GM12878 (cell line): Measurements from ENCODE around the gene TREML2. TPM values are rescaled to one million over a fixed set of nuclear protein-coding genes. Genes with fewer than 3 reads are reported as not detected.

Experiments
- BCL11A ChIP-seq: IDR thresholded peaks from 2 replicates; pipeline ENCODE4 v1.6.1; 2011; ENCODE audit warnings: low read depth, low read length
- BHLHE40 ChIP-seq, 2 experiments: fragments of 450-650 bp in 1 of 2; IDR thresholded peaks; 2 replicates each; pipeline ENCODE4 v1.6.1; 2011 to 2017; ENCODE audit warnings: low read depth in 2 of 2, borderline replicate concordance in 1 of 2, improper control_type of control experiment in 1 of 2, low read length in 1 of 2, mild to moderate bottlenecking in 1 of 2
- EED ChIP-seq: sonication (generic); IDR thresholded peaks from 2 replicates; pipeline ENCODE4 v1.6.1; 2016; ENCODE audit warnings: antibody characterized with exemption, low read depth
- GATAD2B ChIP-seq: fragments of 450-650 bp; conservative IDR thresholded peaks from 2 replicates; pipeline ENCODE4 v1.6.1; 2017; ENCODE audit warnings: low read depth, mild to moderate bottlenecking, moderate library complexity
- HCFC1 ChIP-seq: fragments of 150-350 bp; IDR thresholded peaks from 2 replicates; pipeline ENCODE4 v1.6.1; 2014; ENCODE audit warnings: low read length
- HDAC2 ChIP-seq: fragments of 200-600 bp; sonication (generic); IDR thresholded peaks from 2 replicates; pipeline ENCODE4 v1.6.1; 2017
- HDGF ChIP-seq: fragments of 450-650 bp; IDR thresholded peaks from 2 replicates; pipeline ENCODE4 v1.6.1; 2016; ENCODE audit warnings: antibody characterized with exemption
- IKZF1 ChIP-seq: fragments of 450-650 bp; conservative IDR thresholded peaks from 2 replicates; pipeline ENCODE4 v1.6.1; 2017; ENCODE audit warnings: antibody characterized with exemption, mild to moderate bottlenecking
- IKZF2 ChIP-seq, 2 experiments: fragments of 450-650 bp; IDR thresholded peaks; 2 replicates each; pipeline ENCODE4 v1.6.1; 2017; ENCODE audit warnings: mild to moderate bottlenecking in 2 of 2, moderate library complexity in 2 of 2
- IRF3 ChIP-seq: fragments of 450-650 bp; IDR thresholded peaks from 2 replicates; pipeline ENCODE4 v1.6.1; 2014; ENCODE audit warnings: mild to moderate bottlenecking
- MLLT1 ChIP-seq: fragments of 450-650 bp; IDR thresholded peaks from 2 replicates; pipeline ENCODE4 v1.6.1; 2016; ENCODE audit warnings: mild to moderate bottlenecking
- MTA2 ChIP-seq: fragments of 450-650 bp; IDR thresholded peaks from 2 replicates; pipeline ENCODE4 v1.6.1; 2016; ENCODE audit warnings: low read depth, mild to moderate bottlenecking, moderate library complexity
- NFXL1 ChIP-seq: fragments of 450-650 bp; IDR thresholded peaks from 2 replicates; pipeline ENCODE4 v1.6.1; 2017; ENCODE audit warnings: antibody characterized with exemption, mild to moderate bottlenecking, borderline replicate concordance
- RELB ChIP-seq: fragments of 450-650 bp; IDR thresholded peaks from 2 replicates; pipeline ENCODE4 v1.6.1; 2017; ENCODE audit warnings: low read depth, mild to moderate bottlenecking, moderate library complexity
- SRF ChIP-seq, 2 experiments: IDR thresholded peaks; 2 replicates each; pipeline ENCODE4 v1.6.1; 2011; ENCODE audit warnings: low read depth in 2 of 2, low read length in 2 of 2, mild to moderate bottlenecking in 1 of 2, moderate library complexity in 1 of 2
- TCF3 ChIP-seq: IDR thresholded peaks from 2 replicates; pipeline ENCODE4 v1.6.1; 2012; ENCODE audit warnings: low read depth, mild to moderate bottlenecking, low read length, borderline replicate concordance; ENCODE audit not compliant: insufficient read depth
- polyA plus RNA-seq, 11 experiments: library from polyadenylated mRNA; depleted of rRNA in 4 of 11; unstranded in 6 of 11; stranded (reverse) in 5 of 11; fragments of >200 nt; fragmentation: Nextera tagmentation in 4 of 11; fragmentation: Illumina TruSeq in 1 of 11; extraction: Ambion mirVana in 4 of 11; extraction: Trizol in 1 of 11; gene quantifications; 1 replicate in 1 of 11; 2 replicates in 10 of 11; pipeline versions ENCODE4 v1.2.1 to v1.2.3, GENCODE V29; 2011 to 2016; ENCODE audit warnings: inconsistent platforms in 2 of 11, missing spikeins in 2 of 11, low read depth in 1 of 11
- total RNA-seq, 4 experiments: library from RNA; depleted of rRNA in 3 of 4; stranded (reverse); fragments of >200 nt in 3 of 4; fragmentation: Illumina TruSeq in 1 of 4; extraction: Trizol in 1 of 4; gene quantifications; 2 replicates each; pipeline versions ENCODE4 v1.2.1 to v1.2.3, GENCODE V29; 2013 to 2021
- TF ChIP-seq, protein P1 (sequence below): fragments of 450-650 bp; IDR thresholded peaks from 2 replicates; pipeline ENCODE4 v1.6.1; 2018; ENCODE audit warnings: mild to moderate bottlenecking, low read depth, moderate library complexity; ENCODE audit not compliant: partially characterized antibody
- TF ChIP-seq, protein P2 (sequence below): fragments of 450-650 bp; formaldehyde crosslinking; IDR thresholded peaks from 2 replicates; pipeline ENCODE4 v1.4.0; 2020; ENCODE audit warnings: mild to moderate bottlenecking, moderate library complexity

Gene TREML2
- total and polyA plus RNA-seq, 10 of the 15 experiments (the other 5 are each of a cell fraction or from before 2014, with no cell fraction given) = 0.49 to 9.1 (median 7.3) TPM

DNA sequence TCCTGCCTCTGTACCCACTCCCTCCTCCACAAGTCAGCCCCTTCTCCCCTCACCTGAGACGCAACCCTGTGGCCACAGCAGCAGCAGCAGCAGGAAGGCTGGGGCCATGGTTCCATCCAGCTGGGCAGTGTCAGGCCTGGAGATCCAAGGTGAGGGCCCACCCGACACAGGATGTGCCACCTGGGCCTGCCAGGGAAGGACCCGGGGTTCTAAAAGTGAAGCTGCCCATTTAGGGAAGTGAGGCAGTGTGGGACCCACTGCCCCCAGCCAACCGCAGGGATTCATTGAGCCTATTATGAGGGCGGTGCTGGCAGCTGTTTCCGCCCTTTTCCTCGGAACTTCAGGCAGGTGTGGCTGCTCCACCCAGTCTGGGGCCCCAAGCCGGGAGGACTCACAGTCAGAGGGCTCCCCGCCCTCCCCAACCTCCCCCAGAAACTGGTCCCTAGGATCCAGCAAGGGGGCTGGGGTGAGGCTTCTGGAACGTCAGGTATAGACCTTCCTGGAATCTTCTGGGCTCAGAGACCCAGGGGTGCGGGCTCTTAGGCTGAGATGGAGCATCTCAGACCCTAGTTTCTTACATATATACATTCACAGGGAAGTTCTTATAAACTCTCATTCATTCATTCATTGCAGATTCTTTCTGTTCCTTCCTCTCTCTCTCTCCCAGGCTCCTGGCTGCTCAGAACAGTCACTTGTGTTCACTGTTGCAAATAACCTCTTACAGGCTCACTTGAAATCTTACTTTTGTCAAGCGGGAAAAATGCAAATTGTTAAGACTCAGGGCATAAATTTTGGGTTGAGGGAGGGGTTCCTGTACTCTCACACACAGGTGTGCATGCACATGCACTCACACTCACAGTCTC lies at the start of gene TREML2 (continued):
- TF ChIP-seq, protein P1, sequence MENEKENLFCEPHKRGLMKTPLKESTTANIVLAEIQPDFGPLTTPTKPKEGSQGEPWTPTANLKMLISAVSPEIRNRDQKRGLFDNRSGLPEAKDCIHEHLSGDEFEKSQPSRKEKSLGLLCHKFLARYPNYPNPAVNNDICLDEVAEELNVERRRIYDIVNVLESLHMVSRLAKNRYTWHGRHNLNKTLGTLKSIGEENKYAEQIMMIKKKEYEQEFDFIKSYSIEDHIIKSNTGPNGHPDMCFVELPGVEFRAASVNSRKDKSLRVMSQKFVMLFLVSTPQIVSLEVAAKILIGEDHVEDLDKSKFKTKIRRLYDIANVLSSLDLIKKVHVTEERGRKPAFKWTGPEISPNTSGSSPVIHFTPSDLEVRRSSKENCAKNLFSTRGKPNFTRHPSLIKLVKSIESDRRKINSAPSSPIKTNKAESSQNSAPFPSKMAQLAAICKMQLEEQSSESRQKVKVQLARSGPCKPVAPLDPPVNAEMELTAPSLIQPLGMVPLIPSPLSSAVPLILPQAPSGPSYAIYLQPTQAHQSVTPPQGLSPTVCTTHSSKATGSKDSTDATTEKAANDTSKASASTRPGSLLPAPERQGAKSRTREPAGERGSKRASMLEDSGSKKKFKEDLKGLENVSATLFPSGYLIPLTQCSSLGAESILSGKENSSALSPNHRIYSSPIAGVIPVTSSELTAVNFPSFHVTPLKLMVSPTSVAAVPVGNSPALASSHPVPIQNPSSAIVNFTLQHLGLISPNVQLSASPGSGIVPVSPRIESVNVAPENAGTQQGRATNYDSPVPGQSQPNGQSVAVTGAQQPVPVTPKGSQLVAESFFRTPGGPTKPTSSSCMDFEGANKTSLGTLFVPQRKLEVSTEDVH = no peak
- TF ChIP-seq EED (peak; percentile 84), HCFC1 (0 out of 2 replicates have a peak, but pooled peaks have one; percentile 17), NFXL1 (no peak), GATAD2B (peak; percentile 45; the same call in 1 of the 2 replicates), SRF (IDR thresholded peaks at IDR 0.05; ENCODE audit: low read depth in 2 of 2, low read length in 2 of 2) (peak; percentile 54 to 70; a peak in 1 of 4 replicates), HDGF (peak; percentile 76; the same call in 1 of the 2 replicates), MTA2 (peak; percentile 55; the same call in 1 of the 2 replicates), RELB (0 out of 2 replicates have a peak, but pooled peaks have one; percentile 37), MLLT1 (peak; percentile 15; the same call in 1 of the 2 replicates), HDAC2 (no peak), IKZF2 (IDR thresholded peaks at IDR 0.05) (peak; percentile 47 to 52; a peak in 3 of 4 replicates), IKZF1 (peak; percentile 72), BCL11A (no peak), IRF3 (no peak), TCF3 (0 out of 2 replicates have a peak, but pooled peaks have one; percentile 43), BHLHE40 (IDR thresholded peaks at IDR 0.05; ENCODE audit: borderline replicate concordance in 1 of 2, low read depth in 2 of 2, low read length in 1 of 2) (0 out of 4 replicates have a peak, but pooled peaks of 1 of the 2 experiments have one; percentile 20)
- TF ChIP-seq, protein P2, sequence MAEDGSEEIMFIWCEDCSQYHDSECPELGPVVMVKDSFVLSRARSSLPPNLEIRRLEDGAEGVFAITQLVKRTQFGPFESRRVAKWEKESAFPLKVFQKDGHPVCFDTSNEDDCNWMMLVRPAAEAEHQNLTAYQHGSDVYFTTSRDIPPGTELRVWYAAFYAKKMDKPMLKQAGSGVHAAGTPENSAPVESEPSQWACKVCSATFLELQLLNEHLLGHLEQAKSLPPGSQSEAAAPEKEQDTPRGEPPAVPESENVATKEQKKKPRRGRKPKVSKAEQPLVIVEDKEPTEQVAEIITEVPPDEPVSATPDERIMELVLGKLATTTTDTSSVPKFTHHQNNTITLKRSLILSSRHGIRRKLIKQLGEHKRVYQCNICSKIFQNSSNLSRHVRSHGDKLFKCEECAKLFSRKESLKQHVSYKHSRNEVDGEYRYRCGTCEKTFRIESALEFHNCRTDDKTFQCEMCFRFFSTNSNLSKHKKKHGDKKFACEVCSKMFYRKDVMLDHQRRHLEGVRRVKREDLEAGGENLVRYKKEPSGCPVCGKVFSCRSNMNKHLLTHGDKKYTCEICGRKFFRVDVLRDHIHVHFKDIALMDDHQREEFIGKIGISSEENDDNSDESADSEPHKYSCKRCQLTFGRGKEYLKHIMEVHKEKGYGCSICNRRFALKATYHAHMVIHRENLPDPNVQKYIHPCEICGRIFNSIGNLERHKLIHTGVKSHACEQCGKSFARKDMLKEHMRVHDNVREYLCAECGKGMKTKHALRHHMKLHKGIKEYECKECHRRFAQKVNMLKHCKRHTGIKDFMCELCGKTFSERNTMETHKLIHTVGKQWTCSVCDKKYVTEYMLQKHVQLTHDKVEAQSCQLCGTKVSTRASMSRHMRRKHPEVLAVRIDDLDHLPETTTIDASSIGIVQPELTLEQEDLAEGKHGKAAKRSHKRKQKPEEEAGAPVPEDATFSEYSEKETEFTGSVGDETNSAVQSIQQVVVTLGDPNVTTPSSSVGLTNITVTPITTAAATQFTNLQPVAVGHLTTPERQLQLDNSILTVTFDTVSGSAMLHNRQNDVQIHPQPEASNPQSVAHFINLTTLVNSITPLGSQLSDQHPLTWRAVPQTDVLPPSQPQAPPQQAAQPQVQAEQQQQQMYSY (CRISPR knock-in tag) = no peak
